Brain microvascular endothelial cell (primary cell): ENCODE measurements around the gene NCAM2.
A peak's percentile ranks its signal among the peaks of the same experiment; 100 is the strongest.

ENCODE experiments used
- DNase-seq: peaks from one replicate; pipeline ENCODE4 v3.0.0-alpha.2; 2020
- H3K27ac ChIP-seq: fragments of 250-450 bp; sonication (Bioruptor Pico); 2 replicates; pipeline ENCODE4 v1.5.1; 2020; ENCODE audit warnings: mild to moderate bottlenecking, moderate library complexity
- H3K27me3 ChIP-seq: fragments of 250-450 bp; sonication (Bioruptor Pico); replicated peaks from 2 replicates; pipeline ENCODE4 v1.5.1; 2020; ENCODE audit warnings: mild to moderate bottlenecking
- H3K36me3 ChIP-seq: fragments of 250-450 bp; sonication (Bioruptor Pico); replicated peaks from 2 replicates; pipeline ENCODE4 v1.5.1; 2020; ENCODE audit warnings: mild to moderate bottlenecking
- H3K4me3 ChIP-seq: 2 replicates; pipeline ENCODE4 v1.5.1; 2011; ENCODE audit warnings: low read depth, mild to moderate bottlenecking, control low read depth, low read length, moderate library complexity
- CTCF ChIP-seq: IDR thresholded peaks from 2 replicates; pipeline ENCODE4 v1.5.1; 2011; ENCODE audit warnings: low read depth, mild to moderate bottlenecking, moderate library complexity, low read length, control low read depth, inconsistent platforms; ENCODE audit errors: missing control alignments
- in situ Hi-C: cut with HindIII; loops from 2 replicates; pipeline ENCODE4 v1.10.0; 2017; ENCODE audit warnings: low sequenced_read_pairs, low pct_ligation_motif_present

The NCAM2 gene

GRCh38 chr21:21232320-21232719 lies 234.1 kb downstream of the NCAM2 start:
- DNase-seq, result peak; percentile 4
- Histone ChIP-seq H3K4me3 (no peak overlapping the region), H3K27ac (no peak overlapping the region), H3K27me3 (no peaks in the 10 kb centered on the region), H3K36me3 (no peaks in the 10 kb centered on the region)
- TF ChIP-seq CTCF, result peak; percentile 61
- in situ Hi-C loops, result no loop called here

- no peak overlapping the region for H3K4me3 ChIP-seq
- DNase-seq, result no peak
- in situ Hi-C loops, result no loop called here
- H3K27ac ChIP-seq, result no peak overlapping the region
- no peaks in the 10 kb centered on the region for H3K36me3 ChIP-seq
- no peak for TF ChIP-seq CTCF
- H3K27me3 ChIP-seq, result no peaks in the 10 kb centered on the region
Measured at GRCh38 chr21:21233051-21233450, 234.8 kb downstream of the NCAM2 start.

- in situ Hi-C loops, result no loop called here
Measured at GRCh38 chr21:21236996-21237395, 238.8 kb downstream of the NCAM2 start.

GRCh38 chr21:21238629-21239400 lies 240.6 kb downstream of the NCAM2 start:
- Histone ChIP-seq H3K4me3 (no peak overlapping the region), H3K27ac (no peak overlapping the region), H3K27me3 (no peaks in the 10 kb centered on the region), H3K36me3 (no peaks in the 10 kb centered on the region)
- no peak for DNase-seq
- in situ Hi-C loops, result no loop called here
- no peak for TF ChIP-seq CTCF

More at GRCh38 chr21:21236996-21237395, 238.8 kb downstream of the NCAM2 start:
- Histone ChIP-seq H3K27me3 (no peaks in the 10 kb centered on the region), H3K27ac (no peak overlapping the region), H3K36me3 (no peaks in the 10 kb centered on the region), H3K4me3 (no peak overlapping the region)
- TF ChIP-seq CTCF, result no peak
- DNase-seq, result no peak

- DNase-seq, result no peak
- H3K36me3 ChIP-seq, result no peaks in the 10 kb centered on the region
- no peak overlapping the region for H3K27ac ChIP-seq
- in situ Hi-C loops, result no loop called here
- no peaks in the 10 kb centered on the region for H3K27me3 ChIP-seq
- no peak for TF ChIP-seq CTCF
- H3K4me3 ChIP-seq, result no peak overlapping the region
Measured at GRCh38 chr21:21241391-21241790, 243.2 kb downstream of the NCAM2 start.

GRCh38 chr21:21246007-21246406 lies 247.8 kb downstream of the NCAM2 start:
- DNase-seq, result no peak
- Histone ChIP-seq H3K27me3 (no peaks in the 10 kb centered on the region), H3K36me3 (no peaks in the 10 kb centered on the region), H3K27ac (no peak overlapping the region), H3K4me3 (no peak overlapping the region)
- no peak for TF ChIP-seq CTCF
- in situ Hi-C loops, result no loop called here
